DMS 273 treated with DMSO at 0.1 percent for 48 hours (cell line): ENCODE data around the gene COL10A1.

Experiments used
- DNase-seq: peaks from one replicate; lab custom pipeline; 2025; lab: John Stamatoyannopoulos, UW

The COL10A1 gene

DNA sequence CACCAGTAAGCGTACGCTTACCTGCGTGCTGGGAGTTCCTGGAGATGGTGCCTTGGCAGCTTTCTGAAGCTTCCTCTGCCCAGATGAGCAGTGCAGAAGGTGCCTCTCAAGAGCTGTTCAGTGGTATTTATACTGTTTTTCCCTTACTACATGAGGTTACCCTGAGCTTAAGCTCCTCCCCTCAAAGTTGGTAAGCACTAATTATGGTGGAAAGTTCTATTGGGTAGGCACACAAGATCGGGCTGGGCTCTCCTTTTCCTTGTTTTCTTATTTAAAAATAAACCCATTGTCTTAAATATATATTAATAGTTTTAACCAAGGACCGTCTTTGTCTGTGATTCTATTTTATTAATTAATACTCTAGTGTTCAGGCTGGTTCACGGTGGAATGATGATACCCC, at the start of gene COL10A1:
TSS of gene COL10A1 (minus strand) at position 101 of the 400 bp plus-strand sequence. CDS start 640 bp downstream, outside the sequence.
- DNase-seq = no peak

GRCh38 chr6:116175344-116175743, 49.4 kb upstream of the COL10A1 start:
- no peak for DNase-seq

GRCh38 chr6:116173928-116174327, 48.0 kb upstream of the COL10A1 start:
- DNase-seq = no peak

DNA sequence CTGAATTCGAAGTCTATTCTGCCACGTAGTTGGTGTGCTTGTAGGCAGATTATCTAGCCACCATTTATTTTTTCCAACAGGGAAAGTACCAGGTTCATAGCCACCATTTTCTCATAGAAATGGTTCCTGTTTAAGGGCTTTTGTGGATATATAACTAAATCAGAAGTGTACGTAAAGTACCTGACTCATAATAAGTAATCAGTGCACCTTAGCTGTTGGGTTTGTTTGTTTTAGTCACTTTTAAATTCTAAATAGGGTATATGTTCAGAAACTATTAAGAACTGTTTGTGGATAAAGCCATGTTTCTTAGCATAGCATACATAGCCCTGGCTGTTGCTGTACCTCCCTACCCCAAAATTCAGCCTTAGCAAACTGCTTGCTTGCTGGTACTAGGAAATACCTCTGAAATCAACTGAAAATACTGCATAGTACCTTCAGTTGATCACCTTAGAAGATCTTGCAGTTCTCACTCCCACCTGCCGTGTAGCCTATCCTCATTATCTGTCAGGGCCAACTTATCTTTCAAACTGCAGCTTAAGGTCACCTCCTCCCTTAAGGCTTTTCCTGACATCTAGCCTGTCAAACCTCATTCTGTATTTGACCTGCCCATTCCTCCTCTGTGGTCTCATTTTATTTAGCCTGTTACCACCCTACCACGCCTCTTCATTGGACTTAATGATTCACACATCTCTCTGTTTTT, 44.6 kb upstream of the COL10A1 start:
- no peak for DNase-seq

GRCh38 chr6:116169880-116170279, 43.9 kb upstream of the COL10A1 start:
- DNase-seq = no peak

DNA sequence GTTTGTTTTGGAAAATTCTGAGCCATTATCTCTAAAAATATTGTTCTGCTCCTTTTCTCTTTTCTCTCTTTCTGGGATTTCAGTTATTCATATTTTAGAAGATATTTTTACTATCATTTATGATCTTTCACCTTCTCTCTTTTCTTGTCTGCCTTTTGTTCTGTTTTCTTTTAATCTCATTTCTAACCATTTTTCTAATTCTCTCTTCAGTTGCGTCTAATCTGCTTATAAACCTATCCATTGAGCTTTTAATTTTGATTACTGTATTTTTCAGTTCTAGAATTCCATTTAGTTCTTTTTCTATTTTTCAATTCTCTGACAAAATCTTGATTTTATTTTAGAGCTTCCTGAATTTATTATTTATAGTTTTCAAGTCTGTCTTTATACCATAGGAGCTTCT, 42.2 kb upstream of the COL10A1 start:
- DNase-seq = no peak

- DNase-seq = no peak
Measured at GRCh38 chr6:116166369-116166768, 40.4 kb upstream of the COL10A1 start.

DNA sequence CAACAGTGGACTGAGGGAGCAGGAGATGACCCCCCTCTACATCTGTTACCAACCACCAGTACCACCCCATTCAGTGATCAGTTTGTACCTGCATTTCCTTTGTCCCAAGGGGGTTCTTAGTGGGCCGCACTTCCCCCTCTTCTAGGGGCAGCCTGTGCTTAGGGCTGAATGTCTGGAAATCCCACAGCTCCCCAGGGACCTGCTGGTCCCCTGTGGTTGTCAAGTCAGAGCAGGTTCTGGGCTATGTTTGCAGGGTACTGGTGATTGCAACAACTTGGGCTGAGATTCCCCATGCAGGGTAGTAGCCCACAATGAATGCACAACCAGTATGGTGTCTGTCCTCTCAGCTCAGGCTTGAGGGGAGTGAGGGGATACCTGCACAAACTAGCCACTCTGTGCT, 39.7 kb upstream of the COL10A1 start:
- no peak for DNase-seq

DNA sequence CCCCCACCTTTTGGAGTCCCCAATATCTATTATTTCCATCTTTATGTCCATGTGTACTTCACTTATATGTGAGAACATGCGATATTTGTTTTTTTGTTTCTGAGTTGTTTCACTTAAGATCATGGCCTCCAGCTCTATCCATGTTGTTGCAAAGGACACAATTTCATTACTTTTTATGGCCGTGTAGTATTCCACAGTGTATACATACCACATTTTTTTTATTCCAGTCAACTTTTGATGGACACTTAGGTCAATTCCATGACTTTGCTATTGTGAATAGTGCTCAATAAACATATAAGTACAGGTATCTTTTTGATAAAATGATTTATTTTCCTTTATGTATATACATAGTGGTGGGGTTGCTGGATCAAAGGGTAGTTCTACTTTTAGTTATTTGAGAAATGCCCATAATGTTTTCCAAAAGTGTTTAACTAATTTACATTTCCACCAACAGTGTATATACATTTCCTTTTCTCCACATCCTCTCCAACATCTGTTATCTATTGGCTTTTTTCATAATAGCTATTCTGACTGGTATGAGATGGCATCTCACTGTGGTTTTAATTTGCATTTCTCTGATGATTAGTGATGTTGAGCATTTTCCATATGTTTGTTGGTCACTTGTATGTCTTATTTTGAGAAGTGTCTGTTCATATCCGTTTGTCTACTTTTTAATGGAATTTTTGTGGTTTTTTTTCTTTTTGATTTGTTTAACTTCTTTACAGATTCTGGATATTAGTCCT, 34.0 kb upstream of the COL10A1 start:
- DNase-seq = no peak

- no peak for DNase-seq
Measured at GRCh38 chr6:116158641-116159040, 32.7 kb upstream of the COL10A1 start.

DNA sequence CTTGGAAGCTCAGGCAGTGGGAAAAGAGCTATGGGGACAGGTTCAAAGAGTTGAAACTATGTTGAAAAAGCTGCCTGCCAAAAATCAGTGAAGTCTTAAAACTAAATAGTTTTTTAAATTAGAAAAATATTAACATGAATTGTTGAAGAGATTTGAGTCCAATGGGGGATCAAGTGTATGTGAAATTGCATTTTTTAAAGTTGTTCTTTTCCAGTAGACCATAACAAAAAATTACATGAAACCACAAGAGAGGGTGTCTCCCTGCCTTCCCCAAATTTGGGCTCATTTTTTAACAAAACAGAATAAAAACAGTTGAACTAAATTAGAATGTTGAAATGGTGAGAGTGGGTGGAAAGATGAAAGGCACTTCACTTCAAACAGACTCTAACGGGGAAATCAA, 31.5 kb upstream of the COL10A1 start:
- no peak for DNase-seq

DNA sequence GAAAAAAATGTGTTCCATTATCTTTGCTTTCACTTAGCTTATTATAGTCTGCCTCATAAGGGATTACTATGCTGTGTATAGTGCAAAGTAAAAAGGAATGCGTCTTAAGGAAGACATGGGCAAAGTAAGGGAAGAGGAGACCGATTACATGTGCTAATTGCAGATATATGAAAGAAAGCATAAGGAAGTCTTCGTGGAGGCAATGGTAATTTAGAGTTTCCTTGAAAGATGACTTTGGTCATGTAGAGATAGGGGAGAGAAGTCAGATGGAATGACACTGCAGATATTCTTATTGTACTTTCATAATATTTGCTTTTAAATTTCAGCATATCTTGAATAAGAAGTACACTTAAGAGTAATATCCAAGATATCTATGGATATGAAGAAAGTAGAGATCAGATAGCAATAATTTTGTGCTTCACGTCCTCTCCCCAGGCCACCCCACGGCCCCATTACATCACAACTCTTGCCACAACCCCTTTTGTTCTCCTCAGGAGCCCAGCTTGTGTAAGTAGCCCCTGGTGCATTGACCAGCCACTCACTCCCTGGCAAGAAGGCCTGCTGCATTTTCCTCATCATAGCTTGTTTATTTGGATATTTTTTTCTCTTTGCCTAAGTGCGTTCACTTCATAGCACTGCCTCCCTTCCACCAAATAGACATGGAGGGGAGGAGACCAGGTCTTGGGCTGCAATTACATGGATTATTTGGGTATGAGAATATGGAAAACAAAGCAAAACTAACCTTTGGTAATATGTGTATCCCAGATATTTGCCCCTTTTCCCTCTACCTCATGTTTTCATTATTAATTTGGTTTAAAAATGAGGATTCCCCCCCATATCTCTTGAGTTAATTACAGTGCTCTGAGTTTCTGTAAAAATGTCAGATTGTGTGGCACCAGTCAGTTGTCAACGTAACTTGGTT, 30.7 kb upstream of the COL10A1 start:
- no peak for DNase-seq

- DNase-seq = no peak
Measured at GRCh38 chr6:116154887-116155286, 29.0 kb upstream of the COL10A1 start.

GRCh38 chr6:116152620-116153019, 26.7 kb upstream of the COL10A1 start:
- no peak for DNase-seq

DNA sequence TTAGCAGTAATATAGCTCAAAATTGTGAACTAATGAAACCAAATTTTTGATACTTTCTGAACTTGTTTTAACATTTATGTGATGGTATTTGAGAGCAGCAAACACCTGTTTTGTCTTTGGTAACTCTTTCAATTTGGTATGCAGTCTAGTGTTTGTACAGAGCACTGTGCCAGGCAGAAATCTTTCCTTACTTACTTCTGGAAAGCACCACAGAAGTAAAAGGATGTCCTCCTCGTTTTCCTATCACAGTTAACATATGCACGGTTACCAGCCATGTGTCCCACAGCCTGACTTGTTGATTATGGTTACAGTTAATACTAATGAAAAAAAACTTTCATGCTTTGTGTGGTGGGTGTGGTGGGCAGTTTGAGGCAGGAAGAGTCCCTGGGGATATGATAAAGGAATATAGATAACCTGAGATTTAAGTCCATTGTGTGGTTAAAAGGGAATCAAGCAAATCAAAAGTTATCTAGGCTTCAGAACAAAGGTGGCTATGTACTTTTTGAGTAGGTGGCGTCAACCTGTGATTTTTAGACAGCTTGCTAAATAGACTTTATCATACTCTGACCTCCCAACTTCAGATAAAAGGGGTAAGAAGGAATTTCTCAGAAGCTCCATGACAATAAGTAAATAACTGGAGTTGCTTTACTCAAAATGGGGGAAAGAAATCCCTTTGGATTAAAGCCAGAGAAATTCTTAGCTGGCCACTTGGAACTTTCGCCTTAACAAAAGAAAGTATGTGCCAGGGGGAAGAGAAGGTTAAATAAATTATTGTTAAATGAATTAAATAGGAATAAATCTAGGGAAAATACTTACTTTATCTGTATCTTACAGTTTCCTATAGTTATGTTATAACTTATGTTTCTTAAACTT, 20.1 kb upstream of the COL10A1 start:
- DNase-seq = no peak

DNA sequence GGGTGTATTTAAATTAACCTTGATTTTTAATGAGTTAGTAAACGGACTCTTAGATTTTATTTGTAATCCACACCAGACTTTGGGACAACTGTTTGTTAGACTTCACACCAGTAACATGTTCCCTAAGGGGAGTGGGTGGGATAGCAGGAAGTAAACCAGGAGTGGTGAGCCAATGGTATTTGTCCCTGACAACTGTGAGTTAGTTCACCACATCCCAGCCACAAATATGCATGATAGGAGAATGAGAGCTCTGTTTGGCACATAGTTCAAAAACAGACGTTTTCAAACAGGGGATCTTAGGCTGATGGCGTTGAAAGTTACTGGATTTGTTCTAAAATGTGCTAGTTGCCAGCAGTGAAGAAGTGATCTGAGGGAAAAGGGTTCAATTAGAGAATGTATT, 18.7 kb upstream of the COL10A1 start:
- DNase-seq = no peak

- DNase-seq = no peak
Measured at GRCh38 chr6:116139917-116140316, 14.0 kb upstream of the COL10A1 start.

DNA sequence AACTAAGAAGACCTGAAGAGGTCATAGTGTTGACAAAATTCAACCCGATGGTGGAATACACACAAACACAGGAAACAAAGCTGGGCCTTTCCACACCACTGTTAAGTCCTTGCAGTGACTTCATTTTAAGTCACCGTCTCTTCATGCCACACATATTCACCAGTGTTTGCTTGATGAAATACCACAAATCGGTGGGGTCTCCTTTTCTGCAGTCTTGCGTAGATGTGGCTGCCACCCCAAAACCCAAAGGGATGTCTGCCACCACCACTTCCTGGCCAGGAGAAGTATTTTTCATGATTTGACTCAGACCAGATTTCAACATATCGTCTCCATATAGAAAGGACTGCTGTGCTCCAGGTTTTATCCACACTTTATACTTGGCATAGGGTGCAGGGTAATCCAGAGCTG, 11.0 kb upstream of the COL10A1 start:
- DNase-seq = no peak

- DNase-seq = no peak
Measured at GRCh38 chr6:116136373-116136772, 10.4 kb upstream of the COL10A1 start.

DNA sequence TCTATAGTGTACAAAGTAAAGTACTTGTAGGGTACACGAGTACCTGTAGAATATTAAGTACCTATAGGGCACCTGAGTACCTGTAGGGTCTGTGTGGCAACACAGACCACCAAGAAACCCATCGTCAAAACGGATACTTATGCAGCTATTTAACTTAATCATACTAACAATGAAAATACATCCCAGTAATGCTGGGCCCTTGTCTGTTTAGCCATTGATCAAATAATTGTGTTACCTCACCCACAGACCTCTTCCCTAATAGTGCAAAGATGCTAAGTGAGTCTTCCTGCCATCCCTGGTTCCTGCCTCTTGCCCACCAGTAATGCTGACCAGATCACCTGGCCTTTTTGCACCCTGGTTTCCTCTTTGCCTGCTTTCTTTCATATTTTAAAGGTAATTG, 7.5 kb upstream of the COL10A1 start:
- no peak for DNase-seq

- no peak for DNase-seq
Measured at GRCh38 chr6:116127771-116128493, 2.0 kb upstream of the COL10A1 start.
